NCI-H526 (cell line): ENCODE measurements around the gene MRPL33.
A peak's percentile ranks its signal among the peaks of the same experiment; 100 is the strongest.

Experiments used
- DNase-seq, 2 experiments: peaks; one replicate each; lab custom pipeline; 2025; lab: John Stamatoyannopoulos, UW

MRPL33 gene

GRCh38 chr2:27771548-27772335 is at the start of gene MRPL33:
Gene MRPL33, plus strand, starts transcription at chr2:27771719. Its CDS starts 59 bp downstream, at chr2:27771778.
- DNase-seq = peak; percentile 91 to 95

GRCh38 chr2:27721884-27722485 is 49.5 kb upstream of the MRPL33 start:
- DNase-seq = no peak

- peak in 1 of 2 experiments; percentile 83 for DNase-seq
These were observed 48.0 kb upstream of the MRPL33 start for GRCh38 chr2:27723372-27724144.

GRCh38 chr2:27724191-27724590 is 47.3 kb upstream of the MRPL33 start:
- DNase-seq = no peak

GRCh38 chr2:27724905-27725701 is 46.4 kb upstream of the MRPL33 start:
- no peak for DNase-seq

- no peak for DNase-seq
These were observed 44.3 kb upstream of the MRPL33 start for GRCh38 chr2:27727257-27727656.

- DNase-seq = no peak
These were observed 43.2 kb upstream of the MRPL33 start for GRCh38 chr2:27728081-27728858.

- no peak for DNase-seq
These were observed 42.3 kb upstream of the MRPL33 start for GRCh38 chr2:27729198-27729597.

- no peak for DNase-seq
These were observed 41.9 kb upstream of the MRPL33 start for GRCh38 chr2:27729614-27730013.

GRCh38 chr2:27730261-27730662 is 41.3 kb upstream of the MRPL33 start:
- DNase-seq = peak in 1 of 2 experiments; percentile 19

GRCh38 chr2:27730980-27731691 is 40.4 kb upstream of the MRPL33 start:
- no peak for DNase-seq

GRCh38 chr2:27734305-27734704 is 37.2 kb upstream of the MRPL33 start:
- DNase-seq = no peak

- DNase-seq = peak in 1 of 2 experiments; percentile 49
These were observed 36.1 kb upstream of the MRPL33 start for GRCh38 chr2:27735263-27735904.

GRCh38 chr2:27736031-27736889 is 35.3 kb upstream of the MRPL33 start:
- no peak for DNase-seq

GRCh38 chr2:27736890-27737204 is 34.7 kb upstream of the MRPL33 start:
- no peak for DNase-seq

- DNase-seq = no peak
These were observed 33.7 kb upstream of the MRPL33 start for GRCh38 chr2:27737676-27738348.

GRCh38 chr2:27738349-27739057 is 33.0 kb upstream of the MRPL33 start:
- DNase-seq = no peak

- DNase-seq = no peak
These were observed 32.5 kb upstream of the MRPL33 start for GRCh38 chr2:27739058-27739373.
